Mesenchymal stem cell (in vitro differentiated cells and primary cell): Measurements from ENCODE around the gene RRP8.

Experiments used
- DNase-seq: peaks from one replicate; pipeline ENCODE4 v3.0.0-alpha.2; 2013
- H2AFZ ChIP-seq: one replicate; pipeline ENCODE4 v1.6.1; 2013; ENCODE audit warnings: low read depth, mild to moderate bottlenecking, control low read depth, inconsistent platforms, low read length, moderate library complexity
- H2AK5ac ChIP-seq: 2 replicates; pipeline ENCODE4 v1.6.1; 2013; ENCODE audit warnings: low read length, moderate library complexity, mild to moderate bottlenecking, inconsistent platforms; ENCODE audit not compliant: severe bottlenecking
- H2BK120ac ChIP-seq: one replicate; pipeline ENCODE4 v1.6.1; 2013; ENCODE audit warnings: low read depth, mild to moderate bottlenecking, inconsistent platforms, low read length, moderate library complexity
- H2BK12ac ChIP-seq, 2 experiments: one replicate each; pipeline ENCODE4 v1.6.1; 2013; ENCODE audit warnings: inconsistent platforms in 2 of 2, low read length in 2 of 2, mild to moderate bottlenecking in 2 of 2, moderate library complexity in 2 of 2, control low read depth in 1 of 2
- H2BK15ac ChIP-seq: one replicate; pipeline ENCODE4 v1.6.1; 2013; ENCODE audit warnings: mild to moderate bottlenecking, low read depth, inconsistent platforms; ENCODE audit not compliant: poor library complexity, severe bottlenecking
- H2BK5ac ChIP-seq: 2 replicates; pipeline ENCODE4 v1.6.1; 2013; ENCODE audit warnings: low read depth, mild to moderate bottlenecking, low read length, control low read depth, inconsistent platforms; ENCODE audit not compliant: poor library complexity, severe bottlenecking
- H3K14ac ChIP-seq, 2 experiments: one replicate each; pipeline ENCODE4 v1.6.1; 2013; ENCODE audit warnings: inconsistent platforms in 2 of 2, low read length in 2 of 2, control low read depth in 1 of 2, mild to moderate bottlenecking in 1 of 2, moderate library complexity in 1 of 2
- H3K18ac ChIP-seq, 2 experiments: one replicate each; pipeline ENCODE4 v1.6.1; 2013; ENCODE audit warnings: inconsistent platforms in 2 of 2, low read length in 2 of 2, control low read depth in 1 of 2, low read depth in 1 of 2, mild to moderate bottlenecking in 1 of 2
- H3K23ac ChIP-seq, 2 experiments: one replicate each; pipeline ENCODE4 v1.6.1; 2013; ENCODE audit warnings: inconsistent platforms in 2 of 2, low read length in 2 of 2, mild to moderate bottlenecking in 2 of 2, moderate library complexity in 2 of 2, control low read depth in 1 of 2
- H3K27ac ChIP-seq: 2 replicates; pipeline ENCODE4 v1.5.1; 2013; ENCODE audit warnings: mild to moderate bottlenecking, moderate library complexity, low read length, control low read depth, inconsistent platforms; ENCODE audit not compliant: poor library complexity, severe bottlenecking
- H3K27me3 ChIP-seq, 2 experiments: 2 replicates each; pipeline versions ENCODE4 v1.6.1 to v1.7.0; 2013; ENCODE audit warnings: low read length in 2 of 2, mild to moderate bottlenecking in 2 of 2, moderate library complexity in 2 of 2, control low read depth in 1 of 2, inconsistent platforms in 1 of 2; ENCODE audit not compliant: control insufficient read depth in 1 of 2, insufficient read depth in 1 of 2
- H3K36me3 ChIP-seq, 2 experiments: 2 replicates each; pipeline versions ENCODE4 v1.6.1 to v1.7.0; 2013; ENCODE audit warnings: low read length in 2 of 2, control low read depth in 1 of 2, inconsistent platforms in 1 of 2, low read depth in 1 of 2, mild to moderate bottlenecking in 1 of 2; ENCODE audit not compliant: insufficient read depth in 2 of 2, control insufficient read depth in 1 of 2
- H3K4ac ChIP-seq, 2 experiments: one replicate each; pipeline ENCODE4 v1.6.1; 2013; ENCODE audit warnings: inconsistent platforms in 2 of 2, low read length in 2 of 2, mild to moderate bottlenecking in 2 of 2, moderate library complexity in 2 of 2, control low read depth in 1 of 2, low read depth in 1 of 2
- H3K4me1 ChIP-seq: 2 replicates; pipeline ENCODE4 v1.6.1; 2013; ENCODE audit warnings: low read depth, low read length, control low read depth; ENCODE audit not compliant: control insufficient read depth, insufficient read depth
- H3K4me2 ChIP-seq: 2 replicates; pipeline ENCODE4 v1.6.1; 2013; ENCODE audit warnings: low read length, mild to moderate bottlenecking, inconsistent platforms; ENCODE audit not compliant: poor library complexity, severe bottlenecking
- H3K4me3 ChIP-seq, 2 experiments: 2 replicates each; pipeline versions ENCODE4 v1.5.1 to v1.7.0; 2013; ENCODE audit warnings: low read length in 2 of 2, mild to moderate bottlenecking in 2 of 2, control low read depth in 1 of 2, low read depth in 1 of 2; ENCODE audit not compliant: insufficient read depth in 1 of 2
- H3K79me1 ChIP-seq: replicated peaks from 2 replicates; pipeline ENCODE4 v1.6.1; 2013; ENCODE audit warnings: mild to moderate bottlenecking, control low read depth, low read length, inconsistent platforms; ENCODE audit not compliant: poor library complexity, severe bottlenecking
- H3K9ac ChIP-seq: 2 replicates; pipeline ENCODE4 v1.7.0; 2013; ENCODE audit warnings: mild to moderate bottlenecking, low read length, moderate library complexity
- H3K9me3 ChIP-seq: 2 replicates; pipeline ENCODE4 v1.7.0; 2013; ENCODE audit warnings: mild to moderate bottlenecking, low read length; ENCODE audit not compliant: control insufficient read depth
- H4K8ac ChIP-seq: one replicate; pipeline ENCODE4 v1.6.1; 2013; ENCODE audit warnings: inconsistent platforms, mild to moderate bottlenecking, low read length, moderate library complexity
- H4K91ac ChIP-seq: one replicate; pipeline ENCODE4 v1.6.1; 2013; ENCODE audit warnings: mild to moderate bottlenecking, low read length, inconsistent platforms
- WGBS: methylation state at CpG from one replicate; pipeline ENCODE4 v1.1.7; 2013; ENCODE audit warnings: mixed read lengths; 5-methylcytosine and 5-hydroxymethylcytosine counted together

The RRP8 gene

GRCh38 chr11:6650104-6650503 lies 46.7 kb upstream of the RRP8 start:
- Histone ChIP-seq H3K36me3 (no peaks in the 10 kb centered on the region), H3K79me1 (no peaks in the 10 kb centered on the region), H3K9ac (no peak overlapping the region), H3K4me2 (no peak overlapping the region), H3K4me3 (no peak overlapping the region), H3K23ac (no peak overlapping the region), H3K9me3 (no peaks in the 10 kb centered on the region), H2AFZ (no peak overlapping the region), H2AK5ac (no peak overlapping the region), H3K4me1 (peaks cover 17% of the 10 kb centered on the region), H2BK15ac (no peak overlapping the region), H3K18ac (no peak overlapping the region), H3K27me3 (peaks cover 48 to 68% of the 10 kb centered on the region in 2 experiments), H3K4ac (no peak overlapping the region), H4K91ac (no peak overlapping the region), H3K27ac (no peak overlapping the region), H2BK120ac (no peak overlapping the region), H4K8ac (no peak overlapping the region), H2BK12ac (no peak overlapping the region), H2BK5ac (no peak overlapping the region), H3K14ac (no peak overlapping the region)
- no peak for DNase-seq

- Histone ChIP-seq H3K9me3 (peaks cover 4% of the 10 kb centered on the region), H2AFZ (no peak overlapping the region), H3K14ac (no peak overlapping the region), H4K91ac (no peak overlapping the region), H3K4ac (no peak overlapping the region), H3K23ac (no peak overlapping the region), H3K36me3 (no peaks in the 10 kb centered on the region), H3K27ac (no peak overlapping the region), H2BK12ac (peak overlapping the region in 1 of 2 experiments; percentile 45), H2BK15ac (no peak overlapping the region), H2AK5ac (no peak overlapping the region), H3K4me1 (peaks cover 14% of the 10 kb centered on the region), H2BK5ac (no peak overlapping the region), H2BK120ac (no peak overlapping the region), H3K18ac (no peak overlapping the region), H3K4me2 (no peak overlapping the region), H3K4me3 (no peak overlapping the region), H3K79me1 (no peaks in the 10 kb centered on the region), H3K27me3 (peaks cover 37 to 68% of the 10 kb centered on the region in 2 experiments), H4K8ac (no peak overlapping the region), H3K9ac (no peak overlapping the region)
- no peak for DNase-seq
- 0% methylated on average over 1 of the region's 1 CpG for WGBS
Measured at GRCh38 chr11:6648501-6648900, 45.1 kb upstream of the RRP8 start.

- Histone ChIP-seq H3K9ac (no peak overlapping the region), H3K23ac (no peak overlapping the region), H4K8ac (no peak overlapping the region), H2AK5ac (no peak overlapping the region), H4K91ac (no peak overlapping the region), H3K4me1 (peaks cover 14% of the 10 kb centered on the region), H3K4ac (peak overlapping the region in 1 of 2 experiments; percentile 33), H2BK120ac (no peak overlapping the region), H3K14ac (peak overlapping the region in 1 of 2 experiments; percentile 19), H2BK15ac (no peak overlapping the region), H2BK12ac (peak overlapping the region in 1 of 2 experiments; percentile 72), H3K27ac (no peak overlapping the region), H3K4me3 (no peak overlapping the region), H2AFZ (no peak overlapping the region), H3K18ac (peak overlapping the region in 1 of 2 experiments; percentile 18), H2BK5ac (no peak overlapping the region), H3K79me1 (no peaks in the 10 kb centered on the region), H3K4me2 (no peak overlapping the region), H3K36me3 (no peaks in the 10 kb centered on the region), H3K9me3 (peaks cover 5% of the 10 kb centered on the region), H3K27me3 (peaks cover 32 to 70% of the 10 kb centered on the region in 2 experiments)
- DNase-seq = no peak
- WGBS = 97% methylated on average over 2 of the region's 2 CpGs
Measured at GRCh38 chr11:6647836-6648235, 44.4 kb upstream of the RRP8 start.

GRCh38 chr11:6646918-6647679 lies 43.7 kb upstream of the RRP8 start:
- H3K23ac ChIP-seq = peak overlapping the region in 1 of 2 experiments; percentile 34
- peak overlapping the region; percentile 16 for H2AFZ ChIP-seq
- 26% methylated on average over 9 of the region's 9 CpGs for WGBS

More at GRCh38 chr11:6646918-6647679, 43.7 kb upstream of the RRP8 start:
- Histone ChIP-seq H4K91ac (peak overlapping the region; percentile 94), H2BK12ac (peak overlapping the region; percentile 91 to 97), H4K8ac (peak overlapping the region; percentile 93), H3K4ac (peak overlapping the region; percentile 89 to 92), H3K27ac (no peak overlapping the region), H3K14ac (peak overlapping the region in 1 of 2 experiments; percentile 82), H3K4me1 (peaks cover 14% of the 10 kb centered on the region), H3K9me3 (peaks cover 5% of the 10 kb centered on the region), H3K18ac (peak overlapping the region; percentile 68 to 87), H2BK5ac (no peak overlapping the region), H2BK120ac (peak overlapping the region; percentile 93), H3K4me2 (no peak overlapping the region), H3K36me3 (no peaks in the 10 kb centered on the region), H2AK5ac (no peak overlapping the region), H2BK15ac (peak overlapping the region; percentile 85), H3K9ac (no peak overlapping the region), H3K79me1 (no peaks in the 10 kb centered on the region), H3K4me3 (no peak overlapping the region), H3K27me3 (peaks cover 30 to 67% of the 10 kb centered on the region in 2 experiments)
- peak; percentile 64 for DNase-seq
